ENCODE measurements around the gene FBLN1. TPM values are rescaled to one million over a fixed set of nuclear protein-coding genes. Genes with fewer than 3 reads are reported as not detected.

FBLN1 gene
- total RNA-seq, 1 experiment from 2014 or later: 23.4 TPM

DNA sequence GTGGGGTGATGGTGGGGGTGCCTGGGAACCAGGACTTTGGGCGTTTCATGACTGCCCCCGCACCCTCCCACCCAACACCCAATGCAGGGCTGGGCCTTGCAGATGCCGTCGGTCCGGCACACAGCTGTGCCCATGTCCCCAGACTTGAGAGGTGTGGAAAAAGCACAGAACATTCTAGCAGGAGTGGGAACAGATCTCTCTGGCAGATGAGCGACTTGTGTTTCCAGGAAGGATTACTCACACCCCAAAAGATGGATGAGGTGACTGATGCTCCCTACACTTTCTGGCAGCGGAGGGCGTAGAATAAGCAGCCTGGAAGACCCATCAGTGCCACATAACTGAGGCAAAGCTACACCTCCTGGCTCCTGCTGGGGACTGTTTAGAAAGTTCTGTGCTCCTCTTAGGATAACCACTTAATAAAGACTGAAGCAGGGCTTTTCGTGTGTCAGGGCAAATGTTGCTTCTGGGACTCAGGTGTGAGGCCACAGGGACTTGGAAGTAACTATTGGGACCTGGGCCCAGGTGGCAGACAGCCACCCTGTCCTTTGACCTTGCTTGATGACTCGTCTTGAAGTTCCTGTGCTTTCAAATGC, 24.2 kb downstream of the FBLN1 start:
- no peak overlapping the region for H3K27ac ChIP-seq (ENCODE audit: low read depth, low read length)
- no peaks in the 10 kb centered on the region for H3K27me3 ChIP-seq (ENCODE audit: insufficient read depth, low read length)
- ChIA-PET CTCF (no interaction called here), RAD21 (ENCODE audit: low non-redundant PET in 1 of 2, low total read pairs in 2 of 2, uncharacterized antibody in 2 of 2, unreplicated experiment in 2 of 2) (no interaction called here), POLR2A (no interaction called here)
- H3K9me3 ChIP-seq (ENCODE audit: control insufficient read depth in 1 of 2, insufficient read depth in 1 of 2, low read depth in 1 of 2, low read length in 2 of 2): no peaks in the 10 kb centered on the region
- BruUV-seq (replicated peaks): no TSS peak
- no peaks in the 10 kb centered on the region for H3K36me3 ChIP-seq (ENCODE audit: control insufficient read depth in 1 of 2, insufficient read depth in 2 of 2, low read length in 2 of 2)
- H2AFZ ChIP-seq (ENCODE audit: low read depth, low read length, poor library complexity, severe bottlenecking): no peak overlapping the region
- H3K4me1 ChIP-seq (ENCODE audit: control insufficient read depth in 1 of 2, insufficient read depth in 2 of 2, low read length in 2 of 2): no peaks in the 10 kb centered on the region
- H3K4me3 ChIP-seq (replicated peaks in 1 of 2; ENCODE audit: low read depth in 1 of 2, low read length in 2 of 2): no peak overlapping the region
- H3K79me2 ChIP-seq (ENCODE audit: insufficient read depth, low read length): no peaks in the 10 kb centered on the region
- no peaks in the 10 kb centered on the region for H4K20me1 ChIP-seq (ENCODE audit: insufficient read depth)
- intact Hi-C loops (cut with micrococcal nuclease): no loop called here
- no peak for TF ChIP-seq CBX3 (IDR thresholded peaks at IDR 0.05; ENCODE audit: low read depth)
- no peak for TF ChIP-seq JUND (IDR thresholded peaks at IDR 0.05)
- TF ChIP-seq SP1 (IDR thresholded peaks at IDR 0.05; ENCODE audit: low read depth): no peak
- TF ChIP-seq CEBPB (IDR thresholded peaks at IDR 0.05; ENCODE audit: low read depth): no peak
- H3K4me2 ChIP-seq (ENCODE audit: low read length): no peak overlapping the region
- DNase-seq (ENCODE audit: low read depth, low spot score) (no peak), ATAC-seq (no peak)
- no peak overlapping the region for H3K9ac ChIP-seq (ENCODE audit: low read length)
- H3K9me2 ChIP-seq (ENCODE audit: insufficient read depth): no peaks in the 10 kb centered on the region

- H3K9ac ChIP-seq (ENCODE audit: low read length): no peak overlapping the region
- POLR2A ChIA-PET: no interaction called here
- DNase-seq (ENCODE audit: low read depth, low spot score): no peak
- H3K9me2 ChIP-seq (ENCODE audit: insufficient read depth): no peaks in the 10 kb centered on the region
- CTCF ChIA-PET: no interaction called here
- BruUV-seq (replicated peaks): no TSS peak
- no peak for ATAC-seq
- H3K27ac ChIP-seq (ENCODE audit: low read depth, low read length): no peak overlapping the region
- no peak overlapping the region for H3K4me2 ChIP-seq (ENCODE audit: low read length)
- no peaks in the 10 kb centered on the region for H4K20me1 ChIP-seq (ENCODE audit: insufficient read depth)
- no peaks in the 10 kb centered on the region for H3K4me1 ChIP-seq (ENCODE audit: control insufficient read depth in 1 of 2, insufficient read depth in 2 of 2, low read length in 2 of 2)
- H3K36me3 ChIP-seq (ENCODE audit: control insufficient read depth in 1 of 2, insufficient read depth in 2 of 2, low read length in 2 of 2): no peaks in the 10 kb centered on the region
- no peaks in the 10 kb centered on the region for H3K9me3 ChIP-seq (ENCODE audit: control insufficient read depth in 1 of 2, insufficient read depth in 1 of 2, low read depth in 1 of 2, low read length in 2 of 2)
- intact Hi-C loops (cut with micrococcal nuclease): no loop called here
- no peaks in the 10 kb centered on the region for H3K79me2 ChIP-seq (ENCODE audit: insufficient read depth, low read length)
- H2AFZ ChIP-seq (ENCODE audit: low read depth, low read length, poor library complexity, severe bottlenecking): no peak overlapping the region
- RAD21 ChIA-PET (ENCODE audit: low non-redundant PET in 1 of 2, low total read pairs in 2 of 2, uncharacterized antibody in 2 of 2, unreplicated experiment in 2 of 2): no interaction called here
- no peak overlapping the region for H3K4me3 ChIP-seq (replicated peaks in 1 of 2; ENCODE audit: low read depth in 1 of 2, low read length in 2 of 2)
- TF ChIP-seq ZNF274 (IDR thresholded peaks at IDR 0.05; ENCODE audit: low read depth, low read length) (no peak), EZH2phosphoT487 (IDR thresholded peaks at IDR 0.05; ENCODE audit: borderline replicate concordance) (no peak), EZH2 (IDR thresholded peaks at IDR 0.05) (no peak)
- no peaks in the 10 kb centered on the region for H3K27me3 ChIP-seq (ENCODE audit: insufficient read depth, low read length)
These were observed 24.8 kb downstream of the FBLN1 start for GRCh38 chr22:45527456-45527855.

Measured in HCT116 (cell line).